GM19043 (cell line): ENCODE data around the gene FBRS.

ENCODE experiments used
- ATAC-seq: cut with Tn5 transposase; IDR thresholded peaks from one replicate; pipeline ENCODE4 v1.9.1; 2021; ENCODE audit warnings: low read depth; ENCODE audit not compliant: unreplicated experiment

The FBRS gene

GRCh38 chr16:30641378-30641982 lies 16.8 kb upstream of the FBRS start:
- no peak for ATAC-seq

- no peak for ATAC-seq
Measured at GRCh38 chr16:30644334-30644830, 13.8 kb upstream of the FBRS start.

- ATAC-seq = no peak
Measured at GRCh38 chr16:30645727-30646126, 12.5 kb upstream of the FBRS start.

- no peak for ATAC-seq
Measured at GRCh38 chr16:30647274-30647571, 11.0 kb upstream of the FBRS start.

GRCh38 chr16:30649725-30650368 lies 8.4 kb upstream of the FBRS start:
- ATAC-seq = no peak

GRCh38 chr16:30650369-30651123 lies 7.7 kb upstream of the FBRS start, which contains the start of gene PRR14:
Gene PRR14, plus strand, starts transcription at chr16:30650960. Its CDS starts 686 bp downstream, at chr16:30651646.
- ATAC-seq = peak; percentile 78

GRCh38 chr16:30651124-30652004 lies 6.9 kb upstream of the FBRS start:
- ATAC-seq = no peak

- ATAC-seq = no peak
Measured at GRCh38 chr16:30652005-30652296, 6.3 kb upstream of the FBRS start.

GRCh38 chr16:30652718-30653117 lies 5.5 kb upstream of the FBRS start:
- ATAC-seq = no peak

GRCh38 chr16:30654856-30655255 lies 3.4 kb upstream of the FBRS start:
- ATAC-seq = no peak

- ATAC-seq = no peak
Measured at GRCh38 chr16:30655815-30656347, 2.4 kb upstream of the FBRS start.

- ATAC-seq = no peak
Measured at GRCh38 chr16:30656388-30656787, 1.8 kb upstream of the FBRS start.

- ATAC-seq = no peak
Measured at GRCh38 chr16:30656974-30657865, 1.0 kb upstream of the FBRS start.

GRCh38 chr16:30658731-30659506 lies 688 bp downstream of the FBRS start:
- ATAC-seq = peak; percentile 26

- ATAC-seq = no peak
Measured at GRCh38 chr16:30659507-30660423, 1.5 kb downstream of the FBRS start.

GRCh38 chr16:30660424-30661261 lies 2.4 kb downstream of the FBRS start:
- no peak for ATAC-seq

GRCh38 chr16:30662449-30662848 lies 4.2 kb downstream of the FBRS start:
- ATAC-seq = no peak
